Astrocyte of the spinal cord (primary cell): ENCODE data around the gene PCBP4.

Source experiments
- DNase-seq: peaks from one replicate; pipeline ENCODE4 v3.0.0; 2011; ENCODE audit warnings: low read depth, low spot score
- H3K4me3 ChIP-seq: 2 replicates; pipeline ENCODE4 v1.5.1; 2011; ENCODE audit warnings: low read depth, mild to moderate bottlenecking, low read length, moderate library complexity
- in situ Hi-C: cut with HindIII; loops from 2 replicates; pipeline ENCODE4 v1.10.0; 2017; ENCODE audit warnings: low sequenced_read_pairs
- TF ChIP-seq, protein P1 (sequence below): IDR thresholded peaks from 2 replicates; pipeline ENCODE4 v1.5.1; 2012; ENCODE audit warnings: low read depth, mild to moderate bottlenecking, low read length, inconsistent platforms

PCBP4 gene

DNA sequence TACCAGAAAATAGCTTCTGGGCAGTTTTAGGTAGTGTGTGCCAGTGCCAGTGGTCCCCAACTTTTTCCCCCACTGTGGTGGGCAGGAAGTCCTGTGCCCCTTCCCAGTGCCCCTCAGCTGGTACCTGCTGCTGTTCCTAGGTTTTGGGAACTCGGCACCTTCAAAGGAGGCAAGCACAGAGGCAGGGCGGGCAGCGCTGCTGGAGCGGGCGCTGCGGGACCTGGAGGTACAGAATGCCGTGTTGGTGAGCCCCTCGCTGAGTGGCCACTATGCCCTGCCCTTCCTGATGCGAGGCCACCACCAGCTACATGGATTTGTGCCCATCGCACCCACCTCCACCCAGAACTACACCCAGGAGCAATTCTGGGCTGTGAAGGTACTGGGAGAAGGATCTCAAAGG, 13.0 kb upstream of the PCBP4 start:
- no peak for DNase-seq
- TF ChIP-seq, protein P1, sequence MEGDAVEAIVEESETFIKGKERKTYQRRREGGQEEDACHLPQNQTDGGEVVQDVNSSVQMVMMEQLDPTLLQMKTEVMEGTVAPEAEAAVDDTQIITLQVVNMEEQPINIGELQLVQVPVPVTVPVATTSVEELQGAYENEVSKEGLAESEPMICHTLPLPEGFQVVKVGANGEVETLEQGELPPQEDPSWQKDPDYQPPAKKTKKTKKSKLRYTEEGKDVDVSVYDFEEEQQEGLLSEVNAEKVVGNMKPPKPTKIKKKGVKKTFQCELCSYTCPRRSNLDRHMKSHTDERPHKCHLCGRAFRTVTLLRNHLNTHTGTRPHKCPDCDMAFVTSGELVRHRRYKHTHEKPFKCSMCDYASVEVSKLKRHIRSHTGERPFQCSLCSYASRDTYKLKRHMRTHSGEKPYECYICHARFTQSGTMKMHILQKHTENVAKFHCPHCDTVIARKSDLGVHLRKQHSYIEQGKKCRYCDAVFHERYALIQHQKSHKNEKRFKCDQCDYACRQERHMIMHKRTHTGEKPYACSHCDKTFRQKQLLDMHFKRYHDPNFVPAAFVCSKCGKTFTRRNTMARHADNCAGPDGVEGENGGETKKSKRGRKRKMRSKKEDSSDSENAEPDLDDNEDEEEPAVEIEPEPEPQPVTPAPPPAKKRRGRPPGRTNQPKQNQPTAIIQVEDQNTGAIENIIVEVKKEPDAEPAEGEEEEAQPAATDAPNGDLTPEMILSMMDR: no peak
- no peak overlapping the region for H3K4me3 ChIP-seq
- in situ Hi-C loops: no loop called here

DNA sequence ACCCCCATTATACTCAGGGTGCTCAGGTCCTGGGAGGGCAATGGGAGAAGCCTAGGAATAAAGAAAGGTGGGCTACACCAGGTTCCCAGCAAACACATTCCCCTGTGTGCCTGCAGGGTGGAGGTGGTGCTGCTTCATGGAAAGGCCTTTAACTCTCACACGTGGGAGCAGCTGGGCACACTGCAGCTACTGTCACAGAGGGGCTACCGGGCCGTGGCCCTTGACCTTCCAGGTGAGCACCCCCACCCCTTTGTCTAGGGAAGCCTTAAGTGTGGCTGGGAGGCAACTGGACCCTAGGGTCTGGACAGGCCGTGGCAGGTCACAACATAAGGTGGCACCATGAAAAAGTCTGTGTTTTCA, 10.9 kb upstream of the PCBP4 start:
- DNase-seq: no peak
- TF ChIP-seq, protein P1: no peak

DNA sequence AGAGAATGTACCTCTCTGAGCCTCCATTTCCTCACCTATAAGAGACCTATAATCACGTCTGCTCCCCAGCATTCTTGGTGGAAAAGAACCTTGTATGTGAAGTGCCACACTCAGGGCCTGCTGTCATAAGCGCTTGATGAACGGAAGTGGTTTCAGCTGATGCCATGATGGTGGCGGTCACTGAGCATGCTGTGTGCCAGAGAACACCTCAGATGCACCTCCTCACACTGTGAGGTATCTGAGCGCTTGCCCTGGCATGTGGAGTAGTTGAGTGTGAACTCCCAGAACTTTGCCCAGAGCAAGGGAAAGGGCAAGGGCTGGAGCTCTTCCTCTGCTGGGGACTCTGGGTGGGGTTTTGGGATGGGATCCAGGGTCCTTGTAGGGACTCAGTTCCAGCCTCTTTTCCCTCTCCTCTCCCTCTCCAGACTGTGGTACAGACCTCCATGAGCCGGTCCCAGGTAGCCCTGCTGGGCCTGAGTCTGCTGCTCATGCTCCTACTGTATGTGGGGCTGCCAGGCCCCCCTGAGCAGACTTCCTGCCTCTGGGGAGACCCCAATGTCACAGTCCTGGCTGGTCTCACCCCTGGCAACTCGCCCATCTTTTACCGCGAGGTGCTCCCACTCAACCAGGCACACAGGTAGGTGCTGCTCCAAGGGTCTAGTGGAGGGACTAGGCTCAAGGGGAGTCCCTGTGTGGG, 10.3 kb upstream of the PCBP4 start:
- no peak overlapping the region for H3K4me3 ChIP-seq
- in situ Hi-C loops: no loop called here
- TF ChIP-seq, protein P1: no peak
- DNase-seq: no peak

More for the DNA sequence above, 10.9 kb upstream of the PCBP4 start:
- no peak overlapping the region for H3K4me3 ChIP-seq
- in situ Hi-C loops: no loop called here

DNA sequence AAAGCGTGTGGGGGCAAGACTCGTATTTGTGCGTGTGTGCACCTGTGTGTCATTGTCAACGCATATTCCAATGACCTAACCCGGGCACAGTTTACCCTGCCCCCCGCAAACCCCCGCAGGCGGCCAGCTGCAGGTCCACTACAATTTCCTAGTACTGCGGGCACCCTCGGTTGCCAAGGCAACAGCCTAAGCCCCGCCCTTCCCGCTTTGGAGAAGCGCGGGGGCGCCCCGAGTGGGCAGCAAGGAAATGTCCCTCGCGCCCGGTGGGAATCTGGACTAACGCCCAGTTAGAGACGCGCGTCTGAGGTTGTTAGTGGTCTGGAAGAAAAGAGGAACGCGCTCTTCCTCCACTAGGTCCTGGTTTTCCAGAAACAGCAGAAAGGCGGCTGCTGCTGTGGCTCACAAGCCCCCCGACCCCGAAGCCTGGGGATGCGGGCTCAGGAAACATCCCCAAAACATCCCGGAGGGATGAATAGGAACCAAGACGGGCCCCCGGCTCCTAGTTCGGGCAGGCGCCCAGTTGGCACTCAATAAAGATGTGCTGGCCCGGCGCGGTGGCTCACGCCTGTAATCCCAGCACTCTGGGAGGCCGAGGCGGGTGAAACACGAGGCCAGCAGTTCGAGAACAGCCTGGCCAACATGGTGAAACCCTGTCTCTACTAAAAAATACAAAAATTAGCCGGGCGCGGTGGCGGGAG, 8.7 kb upstream of the PCBP4 start:
- in situ Hi-C loops: no loop called here
- TF ChIP-seq, protein P1: no peak
- H3K4me3 ChIP-seq: peak overlapping the region; percentile 55
- DNase-seq: peak; percentile 81

DNA sequence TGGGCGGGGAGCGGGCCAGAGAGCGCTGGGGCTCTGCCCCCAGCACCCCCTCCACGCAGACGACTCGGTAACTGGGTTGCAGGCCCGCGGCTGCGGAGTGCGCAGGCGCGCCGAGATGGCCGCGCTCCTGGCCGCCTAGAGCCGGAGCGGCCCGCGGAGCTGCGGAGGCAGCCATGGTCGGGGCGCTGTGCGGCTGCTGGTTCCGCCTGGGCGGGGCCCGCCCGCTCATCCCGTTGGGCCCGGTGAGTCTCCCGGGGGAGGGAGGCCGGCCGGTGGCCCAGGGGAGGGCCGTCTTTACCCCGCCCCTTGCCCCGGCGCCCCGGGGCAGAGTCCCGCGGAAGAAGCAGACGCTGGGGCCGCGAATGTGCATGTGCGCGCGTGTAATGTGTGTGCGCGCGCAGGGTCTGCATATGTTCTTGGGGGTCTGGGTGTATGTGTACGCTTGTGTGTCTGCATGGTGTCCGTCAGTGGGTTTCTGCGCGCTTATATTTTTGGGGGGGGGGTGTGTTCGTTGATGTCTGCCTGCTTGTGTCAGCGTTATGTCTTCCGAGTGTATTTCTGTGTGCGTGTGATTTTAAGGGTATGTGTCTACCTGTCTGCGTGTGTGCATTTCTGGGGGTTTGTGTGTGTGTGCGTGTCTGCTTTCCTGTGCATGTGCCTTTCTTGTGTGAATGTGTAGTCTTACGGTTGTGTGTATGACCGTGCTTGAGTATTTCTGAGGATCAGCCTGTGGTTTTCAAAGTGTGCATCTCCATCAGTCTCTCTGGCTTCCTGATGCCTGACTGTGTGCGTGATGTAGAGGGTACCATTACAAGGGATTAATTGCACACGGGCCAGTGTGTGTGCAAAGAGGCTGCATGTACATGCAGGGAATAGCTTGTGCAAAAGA, 8.0 kb upstream of the PCBP4 start, which contains the start of gene ABHD14A:
TSS of gene ABHD14A (plus strand) at position 102 of the 889 bp plus-strand sequence. CDS start at position 174, 72 bp downstream.
- peak; percentile 47 for DNase-seq
- in situ Hi-C loops: no loop called here

More for the DNA sequence above, 8.0 kb upstream of the PCBP4 start, which contains the start of gene ABHD14A:
- H3K4me3 ChIP-seq: peak within 1 kb of the TSS; percentile 82
- TF ChIP-seq, protein P1: no peak
